GM21717 (cell line): Measurements from ENCODE around the gene PARVB.
A peak's percentile ranks its signal among the peaks of the same experiment; 100 is the strongest.
"Not testable (repeated sequence)": the region's sequence is repeated elsewhere in the genome, so short reads cannot be mapped to it uniquely, and the experiment has no call there.

ENCODE experiments used
- ATAC-seq: cut with Tn5 transposase; IDR thresholded peaks from one replicate; pipeline ENCODE4 v1.9.1; 2021; ENCODE audit warnings: mild to moderate bottlenecking, moderate library complexity; ENCODE audit not compliant: unreplicated experiment

PARVB gene

DNA sequence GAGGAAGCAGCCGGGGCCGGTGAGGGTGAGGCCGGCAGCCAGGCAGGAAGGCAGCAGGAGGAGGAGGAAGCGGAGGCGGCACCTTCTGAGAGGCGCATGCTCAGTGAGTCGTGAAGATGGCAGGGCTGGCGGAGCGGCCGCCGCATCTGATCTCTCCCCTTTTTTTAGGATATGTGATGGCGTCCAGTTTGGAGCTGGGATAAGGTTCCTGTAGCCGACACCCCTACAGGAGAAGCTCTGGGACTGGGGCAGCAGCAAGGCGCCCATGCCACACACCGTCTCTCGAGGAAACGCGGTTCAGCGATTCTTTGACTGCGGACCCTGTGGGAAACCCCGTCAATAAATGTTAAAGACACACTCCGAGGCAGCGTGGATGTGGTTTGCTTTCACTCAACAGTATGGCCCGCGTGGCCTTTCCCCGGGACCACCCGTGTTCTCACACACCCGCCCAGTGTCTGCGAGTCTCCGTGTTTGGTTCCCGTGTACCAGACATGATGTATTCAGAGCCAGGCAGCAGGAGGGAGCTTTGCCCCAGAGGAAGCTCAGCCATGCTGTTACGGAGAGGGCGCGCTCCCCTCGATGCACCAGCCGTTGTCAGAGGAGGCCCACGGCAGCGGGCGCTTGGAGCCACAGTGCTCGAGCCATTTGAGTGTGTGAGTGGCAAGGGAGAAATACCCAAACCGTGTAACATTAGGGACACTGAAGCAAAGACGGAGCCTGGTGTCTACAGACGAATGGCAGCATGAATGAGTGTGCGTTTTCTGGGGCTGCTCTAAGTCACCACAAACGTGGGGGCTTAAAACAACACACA, 27.7 kb upstream of the PARVB start:
- ATAC-seq = no peak

DNA sequence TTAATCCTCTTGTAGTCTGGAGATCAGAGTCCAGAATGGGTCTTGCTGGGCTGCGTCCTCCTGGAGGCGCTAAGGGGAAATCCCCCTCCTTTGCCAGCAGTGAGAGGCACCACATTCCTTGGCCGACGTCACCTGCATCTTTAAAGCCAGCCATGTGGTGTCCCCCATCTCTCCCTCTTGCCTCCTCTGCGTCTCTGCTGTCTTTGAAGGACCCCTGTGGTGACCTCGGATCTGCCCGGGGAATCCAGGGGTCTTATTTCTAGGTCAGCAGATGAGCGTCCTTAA, 27.2 kb upstream of the PARVB start:
- ATAC-seq = no peak

DNA sequence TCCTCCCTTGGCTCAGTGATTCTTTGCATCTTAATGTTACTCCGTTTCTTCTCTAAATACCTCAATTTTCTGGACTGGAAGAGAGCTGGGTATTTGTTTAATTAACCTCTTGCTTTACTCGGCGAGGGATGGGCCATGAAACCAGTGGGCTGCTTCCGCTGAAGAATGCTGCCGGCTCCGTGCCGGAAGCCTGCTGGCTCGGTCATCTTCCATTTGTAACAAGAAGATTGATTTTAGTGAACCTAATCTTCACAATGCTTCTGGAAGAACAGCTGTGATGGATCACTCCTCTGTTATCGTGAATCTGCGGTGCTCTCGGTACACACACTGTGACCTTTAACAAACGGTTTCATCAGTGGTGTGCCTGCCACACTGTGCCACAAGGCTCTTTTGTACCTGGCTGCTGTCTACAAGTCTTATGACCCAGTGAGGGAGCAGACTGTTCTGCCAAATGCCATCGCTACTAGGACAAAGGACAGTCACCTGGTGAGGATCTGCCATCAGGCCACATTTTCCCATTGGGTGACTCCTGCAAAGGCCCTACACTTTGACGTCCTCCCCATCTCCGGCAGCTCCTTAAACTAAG, 25.3 kb upstream of the PARVB start:
- no peak for ATAC-seq

DNA sequence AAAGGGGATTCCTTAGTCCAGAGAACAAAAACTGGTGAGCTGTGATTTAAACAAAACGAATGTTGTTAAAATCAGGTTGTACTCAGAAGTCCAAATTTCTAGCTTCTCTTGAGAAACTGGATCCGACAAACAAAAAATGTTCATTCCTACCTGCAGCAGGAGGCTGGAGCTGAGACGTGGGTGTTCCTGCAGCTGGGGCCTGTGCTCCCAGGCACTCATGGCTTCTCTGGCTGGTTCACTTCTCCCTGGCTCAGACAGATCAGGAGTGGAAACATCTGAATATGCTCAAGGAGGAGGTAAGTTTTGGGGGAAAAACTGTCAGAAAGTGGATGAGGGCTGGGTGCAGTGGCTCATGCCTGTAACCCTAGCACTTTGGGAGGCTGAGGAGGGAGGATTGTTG, 24.7 kb upstream of the PARVB start:
- no peak for ATAC-seq

DNA sequence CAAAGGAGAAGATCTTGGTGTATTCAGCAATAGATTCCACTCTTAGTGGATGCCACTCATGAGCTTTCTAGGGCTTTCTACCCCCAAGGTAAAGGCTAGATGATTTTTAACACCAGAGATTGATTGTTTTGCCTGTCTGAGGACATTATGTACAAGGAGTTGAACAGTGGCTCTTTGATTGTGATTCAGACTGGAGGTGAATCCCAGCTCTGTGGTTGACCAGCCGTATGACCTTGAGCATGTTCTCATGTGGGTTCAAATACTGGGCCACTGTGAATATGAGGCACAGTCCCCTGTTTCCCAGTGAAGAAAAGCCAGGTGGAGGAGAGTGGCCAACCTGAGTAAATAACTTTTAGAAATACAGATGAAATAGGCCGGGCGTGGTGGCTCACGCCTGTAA, 24.0 kb upstream of the PARVB start:
- no peak for ATAC-seq

DNA sequence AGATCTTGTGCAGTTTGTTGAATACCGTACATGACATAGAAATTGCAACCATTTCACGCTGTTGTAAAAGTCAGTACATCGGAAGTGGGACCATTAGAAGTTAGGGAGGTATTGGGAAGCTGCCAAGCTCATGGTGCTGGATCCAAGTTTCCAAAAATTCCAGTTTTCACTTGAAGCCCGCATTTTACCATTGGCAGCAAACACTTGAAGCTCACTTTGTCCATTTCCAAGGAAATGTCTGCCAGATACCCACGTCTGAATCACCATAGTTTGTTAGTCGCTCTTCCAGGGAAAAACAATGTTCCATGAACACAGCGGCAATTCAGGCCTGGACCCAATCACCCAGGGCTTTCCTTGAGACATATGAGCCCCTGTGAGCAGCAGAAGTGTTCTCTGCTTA, 22.6 kb upstream of the PARVB start:
- no peak for ATAC-seq

DNA sequence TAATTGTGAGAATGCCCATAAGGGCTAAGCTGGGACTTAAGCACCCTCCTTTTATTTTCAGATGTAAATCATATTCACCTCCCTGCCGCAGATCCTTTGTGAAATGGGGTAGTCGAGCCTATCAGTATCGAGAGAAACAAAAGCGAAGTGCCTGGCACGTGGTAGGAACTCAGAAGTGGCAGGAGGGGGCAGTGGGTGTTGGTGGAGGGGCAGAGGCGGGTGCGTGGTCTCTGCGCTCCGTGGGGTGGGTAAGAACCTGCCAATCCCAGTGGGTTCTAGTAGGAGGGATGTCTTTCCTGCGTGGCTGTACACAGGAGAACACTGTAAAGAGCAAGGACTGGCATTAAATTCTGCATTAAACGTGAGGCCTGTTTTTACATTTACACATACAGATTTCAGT, 21.8 kb upstream of the PARVB start:
- ATAC-seq = no peak

DNA sequence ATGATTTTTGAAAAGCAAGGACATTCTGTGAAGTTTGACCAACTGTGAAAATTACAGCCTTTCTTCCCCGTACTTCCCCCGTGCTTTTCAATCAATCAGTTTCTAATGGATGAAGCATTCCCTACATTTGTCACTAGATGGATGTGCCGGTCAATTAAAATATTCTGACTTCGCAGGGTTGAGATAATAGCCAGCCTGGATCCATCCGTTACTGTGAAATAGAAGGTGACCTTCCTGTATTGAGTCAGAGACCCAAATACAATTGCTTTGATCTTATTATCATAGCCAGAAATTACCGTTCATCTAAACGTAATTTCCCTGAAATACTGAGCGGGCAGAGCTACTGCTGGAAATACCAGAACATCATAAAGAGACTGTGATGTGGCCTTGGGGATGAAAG, 21.1 kb upstream of the PARVB start:
- no peak for ATAC-seq

DNA sequence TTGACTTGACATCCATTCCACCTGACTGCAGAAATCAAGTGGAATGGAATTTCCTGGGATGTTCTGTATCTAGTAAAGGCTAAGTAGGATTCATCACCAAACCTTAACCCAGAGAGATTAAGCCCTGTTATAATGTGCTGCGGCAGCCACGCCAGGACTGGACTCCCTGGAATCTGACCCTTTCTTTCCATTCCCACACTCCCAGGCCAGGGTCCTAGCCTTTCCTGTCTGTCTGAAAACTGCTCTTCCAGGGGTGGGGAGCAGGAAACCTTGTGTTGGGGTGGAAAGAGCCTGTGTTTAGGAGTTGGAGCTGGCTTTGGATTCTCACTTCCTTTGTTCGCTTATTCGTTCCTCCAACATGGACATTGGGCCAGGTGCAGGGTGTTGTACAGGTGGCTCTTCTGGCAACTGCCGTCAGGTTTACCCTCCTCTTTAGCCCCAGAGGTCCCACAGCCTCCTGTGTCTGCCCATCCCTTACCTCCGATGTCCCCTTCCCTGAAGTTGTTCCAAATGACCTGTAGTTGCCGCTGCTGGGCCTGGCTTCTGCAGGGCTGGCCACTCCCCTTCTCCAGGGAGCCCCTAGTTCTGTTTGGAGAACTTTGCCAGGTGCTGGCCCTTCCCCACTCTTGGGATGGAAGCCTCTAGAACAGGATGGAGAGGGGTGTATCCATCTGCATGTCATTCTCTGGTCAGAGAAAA, 20.5 kb upstream of the PARVB start:
- ATAC-seq = no peak

DNA sequence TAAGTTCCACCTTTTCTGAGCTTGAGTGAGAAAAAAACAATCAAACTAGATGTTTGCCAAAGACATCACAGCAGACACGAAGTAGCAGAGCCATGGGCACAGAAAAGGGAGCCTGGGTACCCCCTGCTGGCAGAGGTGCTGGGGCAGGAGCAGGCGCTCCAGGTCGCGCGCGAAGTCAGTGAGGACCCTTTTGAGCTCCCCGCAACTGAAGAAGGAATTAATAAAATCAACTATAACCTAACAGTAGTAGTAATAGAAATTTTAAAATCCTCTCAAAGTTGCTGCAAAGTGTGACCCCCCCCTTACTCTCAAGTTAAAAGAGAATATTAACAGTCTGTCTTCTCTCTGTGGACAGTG, 20.0 kb upstream of the PARVB start:
- ATAC-seq = no peak

DNA sequence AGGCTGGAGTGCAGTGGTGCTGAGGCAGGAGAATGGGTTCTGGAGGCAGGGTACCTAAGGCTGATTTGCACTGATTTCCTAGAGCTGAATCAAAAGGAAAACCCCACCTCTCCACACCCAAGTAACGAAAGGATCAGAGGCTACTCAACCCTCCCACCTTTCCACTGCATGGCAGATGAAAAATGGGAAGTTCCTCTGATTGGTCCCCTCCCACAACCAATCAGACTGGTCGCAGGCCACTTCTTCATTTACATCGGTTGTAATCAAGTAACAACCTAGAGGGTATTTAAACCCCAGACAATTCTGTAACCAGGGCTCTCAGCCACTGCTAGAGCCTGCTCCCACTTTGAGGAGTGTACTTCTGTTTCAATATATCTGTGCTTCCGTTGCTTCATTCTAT, 18.6 kb upstream of the PARVB start:
- no peak for ATAC-seq

DNA sequence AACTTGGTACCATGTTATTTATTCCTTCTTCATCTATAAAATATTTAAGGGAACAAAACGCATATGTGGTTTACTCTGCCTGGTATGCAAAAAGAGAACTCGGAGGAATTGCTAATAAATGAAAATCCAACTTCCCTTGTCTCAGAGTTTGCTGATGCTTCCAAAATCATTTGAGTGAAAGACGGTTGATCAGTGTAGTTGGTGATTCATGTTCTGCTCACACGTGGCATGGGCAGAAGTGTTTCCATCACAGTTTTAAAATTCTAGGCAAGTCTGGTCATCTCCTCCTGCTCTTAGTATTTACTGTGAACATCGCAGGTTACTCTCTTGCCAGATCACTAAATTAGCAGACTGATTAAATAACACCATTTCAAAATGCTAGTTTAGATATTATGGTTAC, 11.9 kb upstream of the PARVB start:
- no peak for ATAC-seq

DNA sequence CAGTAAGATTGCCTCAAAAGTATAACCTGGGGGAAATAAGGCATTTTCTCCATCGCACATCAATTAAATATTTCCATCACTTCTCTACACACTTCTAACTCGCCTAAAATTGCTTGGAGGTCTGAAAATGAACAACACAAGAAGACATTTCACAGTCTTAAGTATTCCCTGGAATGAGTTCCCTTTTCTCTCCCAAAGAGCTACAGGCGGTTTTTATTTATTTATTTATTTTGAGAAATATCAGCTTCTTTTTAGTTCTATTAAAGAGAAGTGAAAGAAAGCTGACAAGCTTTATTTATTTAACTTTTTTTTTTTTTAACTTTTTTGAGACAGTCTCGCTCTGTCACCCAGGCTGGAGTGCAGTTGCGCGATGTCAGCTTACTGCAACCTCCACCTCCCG, 11.5 kb upstream of the PARVB start:
- ATAC-seq = no peak

DNA sequence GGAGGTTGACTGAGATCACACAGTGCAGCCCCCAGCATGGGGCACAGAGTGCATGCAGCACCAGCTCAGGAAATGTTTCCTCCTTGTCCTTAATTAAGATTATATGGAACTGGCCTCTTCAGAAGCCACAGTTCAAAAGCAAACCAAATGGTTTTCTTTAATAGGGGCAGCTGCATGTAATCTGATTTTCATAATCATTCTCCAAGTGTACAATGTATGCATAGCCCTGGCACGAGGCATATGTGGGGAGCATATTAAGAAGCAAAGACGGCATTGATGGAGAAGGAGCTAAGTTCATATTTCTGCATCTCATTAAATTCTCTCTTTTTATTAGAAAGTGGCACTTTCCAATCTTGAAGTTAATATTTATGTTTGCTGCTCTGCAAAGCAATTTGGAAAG, 9.9 kb upstream of the PARVB start:
- no peak for ATAC-seq

DNA sequence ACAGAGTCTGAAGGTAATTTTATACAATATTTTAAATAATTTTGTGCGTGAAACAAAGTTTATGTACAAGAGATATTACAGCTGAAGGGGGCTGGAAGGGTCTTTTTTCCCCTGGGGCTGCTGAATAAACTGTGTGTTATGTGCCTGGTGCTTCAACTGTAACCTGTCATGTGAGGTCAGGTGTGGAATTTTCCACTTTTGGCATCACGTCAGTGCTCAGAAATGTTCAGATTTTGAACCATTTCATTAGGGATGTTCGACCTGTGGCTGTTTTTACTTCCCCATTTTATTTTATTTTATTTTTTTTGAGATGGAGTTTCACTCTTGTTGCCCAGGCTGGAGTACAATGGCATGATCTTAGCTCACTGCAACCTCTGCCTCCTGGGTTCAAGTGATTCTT, 7.5 kb upstream of the PARVB start:
- ATAC-seq = not testable (repeated sequence)

DNA sequence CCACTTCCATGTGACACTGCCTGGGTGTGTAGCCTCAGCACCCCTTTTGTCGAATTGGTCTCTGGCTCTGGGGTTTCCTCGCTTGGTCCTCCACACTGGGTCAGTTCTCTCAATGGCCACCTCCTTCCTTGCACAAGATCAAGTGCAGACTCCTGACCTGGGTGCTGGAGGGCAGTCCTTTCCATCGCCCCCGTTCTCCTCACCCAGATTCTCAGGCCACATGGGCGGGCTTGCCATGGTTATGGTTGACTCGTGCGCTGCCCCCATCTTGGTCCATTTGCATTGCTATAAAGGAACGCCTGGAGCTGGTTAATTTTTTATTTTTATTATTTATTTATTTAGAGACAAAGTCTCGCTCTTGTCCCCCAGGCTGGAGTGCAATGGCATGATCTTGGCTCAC, 5.5 kb upstream of the PARVB start:
- ATAC-seq = no peak

DNA sequence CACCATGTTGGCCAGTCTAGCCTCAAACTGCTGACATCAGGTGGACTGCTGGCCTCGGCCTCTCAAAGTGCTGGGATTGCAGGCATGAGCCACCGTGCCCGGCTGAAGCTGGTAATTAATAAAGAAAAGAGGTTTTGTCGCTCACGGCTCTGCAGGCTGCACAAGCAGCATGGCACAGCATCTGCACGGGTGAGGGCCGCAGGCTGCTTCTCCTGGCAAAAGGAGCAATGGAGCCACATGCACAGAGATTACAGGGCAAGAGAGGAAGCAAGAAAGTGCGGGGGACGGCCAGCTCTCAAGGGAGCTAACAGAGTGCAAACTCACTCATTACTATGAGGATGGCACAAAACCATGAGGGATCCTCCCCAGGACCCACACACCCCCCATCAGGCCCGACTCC, 4.7 kb upstream of the PARVB start:
- ATAC-seq = no peak

DNA sequence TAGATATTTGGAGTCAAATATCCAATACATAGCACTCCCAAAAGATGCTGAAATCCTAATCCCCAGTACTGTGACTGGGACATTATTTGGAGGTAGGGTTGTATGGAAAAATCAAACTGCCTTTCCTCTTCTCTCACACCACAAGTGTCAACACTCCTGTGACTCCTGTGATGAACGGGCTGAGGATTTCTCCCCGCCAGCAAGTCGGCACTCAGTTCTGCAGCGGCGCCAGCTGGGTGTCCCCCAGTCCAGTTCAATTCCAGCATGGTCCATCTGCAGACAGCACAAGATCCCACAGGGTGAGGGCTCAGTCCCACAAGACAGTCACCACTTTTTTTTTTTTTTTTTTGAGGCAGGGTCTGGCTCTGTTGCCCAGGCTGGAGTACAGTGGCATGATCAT, 4.3 kb upstream of the PARVB start:
- ATAC-seq = no peak

DNA sequence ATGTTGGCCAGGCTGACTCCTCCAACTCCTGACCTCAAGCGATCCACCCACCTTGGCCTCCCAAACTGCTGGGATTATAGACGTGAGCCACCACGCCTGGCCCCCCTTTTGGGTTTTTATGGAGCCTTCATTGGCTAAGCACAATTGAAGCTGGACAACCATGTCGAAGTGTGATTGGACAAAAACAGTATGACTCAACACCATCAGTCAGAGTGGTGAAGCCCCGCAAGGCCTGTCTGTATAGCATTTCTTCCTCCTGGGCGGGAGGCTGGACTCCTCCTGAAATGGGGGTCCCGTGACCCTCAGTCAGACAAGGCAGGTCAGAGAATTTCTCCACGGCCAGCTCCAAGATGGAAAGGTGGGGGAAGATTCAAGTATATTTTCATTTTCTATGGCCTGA, 3.1 kb upstream of the PARVB start:
- ATAC-seq = no peak

DNA sequence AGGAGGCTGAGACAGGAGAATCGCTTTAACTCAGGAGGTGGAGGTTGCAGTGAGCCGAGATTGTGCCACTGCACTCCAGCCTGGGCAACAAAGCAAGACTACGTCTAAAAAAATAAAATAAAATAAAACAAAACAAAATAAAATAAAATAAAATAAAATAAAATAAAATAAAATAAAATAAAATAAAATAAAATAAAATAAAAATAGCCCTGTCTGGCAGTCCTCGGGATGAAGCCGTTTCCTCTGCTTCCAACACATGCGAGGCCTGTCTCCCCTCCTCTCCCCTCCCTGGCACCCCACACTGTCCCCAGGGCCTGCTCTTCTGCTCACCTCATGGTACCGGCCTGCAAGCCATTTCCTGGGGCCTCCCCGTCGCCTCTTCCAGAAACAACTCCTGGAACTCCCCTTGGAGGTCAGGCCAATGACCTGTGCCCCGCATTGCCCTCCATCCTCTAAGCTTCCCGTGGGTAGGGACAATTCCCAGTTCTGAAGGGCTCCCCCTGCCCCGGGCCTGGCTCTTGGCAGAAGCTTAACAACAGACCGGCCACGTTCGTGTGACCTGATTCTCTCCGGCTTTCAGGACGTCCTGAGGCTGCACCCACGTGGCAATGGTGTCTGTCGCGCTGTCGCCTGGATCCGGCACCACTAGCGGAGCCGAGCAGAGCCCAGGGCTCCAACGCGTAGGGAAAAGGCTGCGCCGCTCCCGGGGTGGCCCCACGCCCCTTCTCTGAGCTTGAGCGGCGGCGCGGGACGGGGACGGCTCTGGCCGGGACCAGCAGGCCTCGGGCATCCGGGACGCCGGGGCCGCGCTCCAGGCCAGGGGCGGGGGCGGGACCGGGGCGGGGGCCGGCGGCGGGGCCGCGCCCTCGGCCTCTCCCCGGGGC, 456 bp upstream of the PARVB start:
- ATAC-seq = no peak

DNA sequence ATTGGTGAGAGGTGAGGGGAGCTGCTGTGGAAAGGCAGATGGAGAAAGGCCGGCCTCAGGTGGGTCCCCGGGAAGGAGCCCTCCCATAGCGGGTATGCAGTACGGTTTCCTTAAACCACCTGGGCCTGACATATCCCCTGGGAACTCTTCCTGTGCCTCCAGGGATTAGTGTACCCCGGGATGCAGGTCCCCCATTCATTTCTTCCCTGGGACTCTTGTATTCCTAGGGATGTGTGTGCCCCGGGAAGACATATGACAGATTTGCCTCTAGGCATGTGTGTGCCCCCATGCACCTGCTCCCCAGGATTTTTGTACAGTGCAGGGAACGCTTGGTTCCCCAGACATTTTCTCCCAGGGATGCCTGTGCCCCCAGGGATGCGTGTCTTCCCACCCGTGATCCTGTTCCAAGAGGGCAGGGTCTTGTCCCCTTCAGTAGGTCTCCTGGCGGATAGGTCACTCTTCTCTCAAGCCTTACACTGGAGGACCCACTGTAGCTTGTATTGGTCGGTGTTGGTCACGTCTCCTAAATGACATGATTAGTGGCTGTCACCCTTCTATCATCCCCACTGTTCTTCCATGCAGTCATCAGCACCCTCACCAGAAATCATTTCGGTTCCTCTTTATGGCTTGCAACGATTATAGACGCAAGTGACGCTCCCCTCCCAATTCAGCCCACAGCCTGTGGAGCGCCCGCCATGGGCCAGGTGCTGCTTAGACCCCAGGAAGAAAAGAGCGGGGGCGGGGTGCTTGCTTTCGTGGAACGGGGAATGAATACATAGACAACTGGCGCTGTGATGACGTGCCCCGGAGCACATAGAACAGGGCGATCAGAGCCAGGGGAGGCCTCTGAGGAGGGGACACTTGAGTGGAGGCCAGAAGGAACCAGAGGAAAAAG, 1.3 kb downstream of the PARVB start:
- ATAC-seq = peak; percentile 42
